Trophoblast cell (in vitro differentiated cells and primary cell): Measurements from ENCODE around the gene NFAT5.

Experiments used
- DNase-seq, 2 donors: peaks; one replicate each; pipeline ENCODE4 v3.0.0-alpha.2; 2016
- H2AFZ ChIP-seq: 2 replicates; pipeline ENCODE4 v1.6.1; 2013; ENCODE audit warnings: low read length, moderate library complexity, mild to moderate bottlenecking; ENCODE audit not compliant: insufficient read depth, poor library complexity
- H2AK5ac ChIP-seq: 2 replicates; pipeline ENCODE4 v1.6.1; 2013; ENCODE audit warnings: mild to moderate bottlenecking, low read length
- H2BK120ac ChIP-seq: 2 replicates; pipeline ENCODE4 v1.6.1; 2013; ENCODE audit warnings: low read length, mild to moderate bottlenecking, moderate library complexity; ENCODE audit not compliant: insufficient read depth, poor library complexity
- H2BK12ac ChIP-seq: 2 replicates; pipeline ENCODE4 v1.6.1; 2013; ENCODE audit warnings: mild to moderate bottlenecking, low read length, moderate library complexity
- H2BK5ac ChIP-seq: 2 replicates; pipeline ENCODE4 v1.6.1; 2013; ENCODE audit warnings: low read length, low read depth, moderate library complexity, mild to moderate bottlenecking; ENCODE audit not compliant: poor library complexity
- H3K14ac ChIP-seq: 2 replicates; pipeline ENCODE4 v1.6.1; 2013; ENCODE audit warnings: mild to moderate bottlenecking, low read length
- H3K18ac ChIP-seq: 2 replicates; pipeline ENCODE4 v1.6.1; 2013; ENCODE audit warnings: mild to moderate bottlenecking, low read length
- H3K23ac ChIP-seq: 2 replicates; pipeline ENCODE4 v1.6.1; 2013; ENCODE audit warnings: low read length
- H3K27ac ChIP-seq: 2 replicates; pipeline ENCODE4 v1.5.1; 2013; ENCODE audit warnings: low read depth, mild to moderate bottlenecking, inconsistent platforms, low read length, moderate library complexity
- H3K27me3 ChIP-seq: 2 replicates; pipeline ENCODE4 v1.6.1; 2013; ENCODE audit warnings: inconsistent platforms, mild to moderate bottlenecking, low read length, moderate library complexity; ENCODE audit not compliant: insufficient read depth
- H3K36me3 ChIP-seq, 2 experiments: 1 replicate in 1 of 2; 2 replicates in 1 of 2; pipeline ENCODE4 v1.6.1; 2013; ENCODE audit warnings: low read length in 2 of 2, mild to moderate bottlenecking in 2 of 2, moderate library complexity in 1 of 2; ENCODE audit not compliant: insufficient read depth in 2 of 2, control insufficient read depth in 1 of 2
- H3K4ac ChIP-seq: 2 replicates; pipeline ENCODE4 v1.6.1; 2013; ENCODE audit warnings: low read depth, mild to moderate bottlenecking, low read length, moderate library complexity
- H3K4me1 ChIP-seq, 2 experiments: 1 replicate in 1 of 2; 2 replicates in 1 of 2; pipeline ENCODE4 v1.6.1; 2013; ENCODE audit warnings: low read length in 2 of 2, mild to moderate bottlenecking in 2 of 2, moderate library complexity in 1 of 2; ENCODE audit not compliant: insufficient read depth in 2 of 2, control insufficient read depth in 1 of 2
- H3K4me2 ChIP-seq: 2 replicates; pipeline ENCODE4 v1.6.1; 2013; ENCODE audit warnings: inconsistent platforms, mild to moderate bottlenecking, low read length, moderate library complexity
- H3K4me3 ChIP-seq: 2 replicates; pipeline ENCODE4 v1.5.1; 2013; ENCODE audit warnings: mild to moderate bottlenecking, low read depth, low read length, inconsistent platforms
- H3K79me1 ChIP-seq: one replicate; pipeline ENCODE4 v1.6.1; 2013; ENCODE audit warnings: low read length
- H3K79me2 ChIP-seq: 2 replicates; pipeline ENCODE4 v1.6.1; 2013; ENCODE audit warnings: low read length, mild to moderate bottlenecking; ENCODE audit not compliant: control insufficient read depth, insufficient read depth, poor library complexity
- H3K9ac ChIP-seq: 2 replicates; pipeline ENCODE4 v1.6.1; 2013; ENCODE audit warnings: mild to moderate bottlenecking, low read length
- H3K9me3 ChIP-seq: 2 replicates; pipeline ENCODE4 v1.6.1; 2013; ENCODE audit warnings: low read depth, mild to moderate bottlenecking, control low read depth, inconsistent platforms, low read length; ENCODE audit not compliant: insufficient read depth
- H4K12ac ChIP-seq: 2 replicates; pipeline ENCODE4 v1.6.1; 2013; ENCODE audit warnings: low read depth, mild to moderate bottlenecking, low read length, moderate library complexity
- H4K8ac ChIP-seq: 2 replicates; pipeline ENCODE4 v1.6.1; 2013; ENCODE audit warnings: low read depth, mild to moderate bottlenecking, low read length, moderate library complexity
- H4K91ac ChIP-seq: one replicate; pipeline ENCODE4 v1.6.1; 2013; ENCODE audit warnings: low read depth, mild to moderate bottlenecking, low read length, moderate library complexity
- WGBS: extraction: QIAGEN DNeasy Blood & Tissue Kit; methylation state at CpG from one replicate; pipeline ENCODE4 v1.1.7; 2013; ENCODE audit warnings: missing lambda C conversion rate; ENCODE audit not compliant: insufficient read length, insufficient coverage; ENCODE audit errors: extremely low coverage; 5-methylcytosine and 5-hydroxymethylcytosine counted together

Gene NFAT5

DNA sequence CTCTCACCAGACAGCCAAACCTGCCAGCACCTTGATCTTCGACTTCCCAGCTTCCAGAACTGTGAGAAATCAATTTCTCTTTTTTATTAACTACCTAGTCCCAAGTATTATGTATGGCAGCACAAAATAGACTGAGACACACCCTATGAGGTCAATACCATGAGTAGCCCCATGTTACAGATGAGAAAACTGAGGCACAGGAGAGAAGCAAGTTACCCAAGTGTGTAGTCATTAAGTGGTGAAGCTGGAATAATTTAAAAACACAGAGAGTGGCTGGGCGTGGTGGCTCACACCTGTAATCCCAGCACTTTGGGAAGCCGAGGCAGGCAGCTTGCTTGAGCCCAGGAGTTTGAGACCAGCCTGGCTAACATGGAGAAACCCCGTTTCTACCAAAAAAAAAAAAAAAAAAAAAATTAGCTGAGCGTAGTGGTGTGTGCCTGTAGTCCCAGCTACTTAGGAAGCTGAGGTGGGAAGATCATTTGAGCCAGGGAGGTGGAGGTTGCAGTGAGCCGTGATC lies 155.7 kb downstream of the NFAT5 start:
- Histone ChIP-seq H3K79me1 (peaks cover 8% of the 10 kb centered on the region), H3K4me1 (peaks cover 5% of the 10 kb centered on the region in 2 experiments), H3K36me3 (peaks cover 13 to 16% of the 10 kb centered on the region in 2 experiments), H2AFZ (no peak overlapping the region), H3K27me3 (no peaks in the 10 kb centered on the region), H3K79me2 (no peaks in the 10 kb centered on the region), H3K18ac (no peak overlapping the region), H4K8ac (no peak overlapping the region), H4K91ac (no peak overlapping the region), H3K27ac (no peak overlapping the region), H3K23ac (no peak overlapping the region), H3K9me3 (no peaks in the 10 kb centered on the region), H2BK12ac (no peak overlapping the region), H3K4me3 (no peak overlapping the region), H3K9ac (no peak overlapping the region), H2AK5ac (no peak overlapping the region), H3K4ac (no peak overlapping the region), H4K12ac (no peak overlapping the region), H3K14ac (no peak overlapping the region), H2BK120ac (no peak overlapping the region), H3K4me2 (no peak overlapping the region), H2BK5ac (no peak overlapping the region)
- DNase-seq, result no peak
- WGBS, result no CpG with 5 or more reads among the region's 6 CpGs

DNA sequence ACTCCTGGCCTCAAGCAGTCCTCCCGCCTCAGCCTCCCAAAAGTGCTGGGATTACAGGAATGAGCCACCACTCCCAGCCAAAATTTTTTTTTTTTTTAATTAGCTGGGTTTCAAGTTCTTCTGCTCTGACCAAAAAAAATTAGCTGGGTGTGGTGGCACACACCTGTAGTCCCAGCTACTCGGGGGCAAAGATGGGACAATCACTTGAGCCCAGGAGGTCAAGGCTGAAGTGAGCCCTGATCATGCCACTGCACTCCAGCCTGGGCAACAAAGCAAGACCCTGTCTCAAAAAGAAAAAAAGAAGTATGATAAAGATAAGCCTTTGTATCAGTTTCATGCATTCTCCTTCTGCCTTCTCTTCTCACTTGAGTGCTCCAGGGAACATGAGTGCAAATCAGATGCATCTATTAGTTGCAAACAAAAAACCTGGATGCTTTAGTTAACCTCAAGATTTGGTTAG lies 158.7 kb downstream of the NFAT5 start:
- H3K14ac ChIP-seq, result no peak overlapping the region
- H3K79me1 ChIP-seq, result peaks cover 18% of the 10 kb centered on the region
- no peaks in the 10 kb centered on the region for H3K27me3 ChIP-seq
- H3K23ac ChIP-seq, result no peak overlapping the region
- H4K91ac ChIP-seq, result no peak overlapping the region
- no peak for DNase-seq
- H3K4me1 ChIP-seq, result peaks cover 7 to 13% of the 10 kb centered on the region in 2 experiments
- H3K9ac ChIP-seq, result no peak overlapping the region
- H3K27ac ChIP-seq, result no peak overlapping the region
- H2BK5ac ChIP-seq, result no peak overlapping the region
- no peak overlapping the region for H2AFZ ChIP-seq
- WGBS, result no CpG with 5 or more reads among the region's 2 CpGs
- H2BK120ac ChIP-seq, result no peak overlapping the region
- H2BK12ac ChIP-seq, result no peak overlapping the region
- H3K4ac ChIP-seq, result no peak overlapping the region
- no peak overlapping the region for H3K4me2 ChIP-seq
- no peak overlapping the region for H4K8ac ChIP-seq
- peaks cover 2 to 4% of the 10 kb centered on the region in 2 experiments for H3K36me3 ChIP-seq
- no peaks in the 10 kb centered on the region for H3K9me3 ChIP-seq
- no peak overlapping the region for H2AK5ac ChIP-seq
- H3K18ac ChIP-seq, result no peak overlapping the region
- H4K12ac ChIP-seq, result no peak overlapping the region
- H3K79me2 ChIP-seq, result no peaks in the 10 kb centered on the region
- H3K4me3 ChIP-seq, result no peak overlapping the region

DNA sequence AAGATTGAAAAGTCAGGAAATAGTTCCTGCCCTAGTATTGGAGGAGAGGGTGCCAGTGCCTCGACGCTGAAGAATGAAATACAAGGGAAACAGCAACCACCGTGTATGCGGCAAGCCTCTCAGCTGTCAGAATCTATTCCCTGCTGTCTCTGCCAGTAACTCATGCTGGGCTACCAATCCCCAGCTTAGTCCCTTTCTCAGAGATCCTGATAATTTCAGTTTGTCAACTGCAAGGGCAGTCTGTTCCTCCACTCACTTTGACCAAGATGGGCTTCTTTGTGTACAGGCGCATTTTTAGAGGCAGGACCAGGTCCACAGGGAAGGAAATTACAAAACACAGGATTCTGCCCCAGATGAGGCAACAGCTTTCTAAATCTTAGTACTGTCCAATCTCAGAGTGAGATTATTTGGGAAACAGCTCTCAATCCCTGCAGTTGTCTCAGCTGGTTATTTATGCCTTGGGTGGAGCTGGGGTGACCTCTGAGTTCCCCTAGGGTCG lies 159.3 kb downstream of the NFAT5 start:
- Histone ChIP-seq H4K91ac (peak overlapping the region; percentile 43), H3K23ac (no peak overlapping the region), H2AK5ac (peak overlapping the region; percentile 64), H2BK12ac (no peak overlapping the region), H3K4me3 (no peak overlapping the region), H2BK120ac (peak overlapping the region; percentile 45), H3K36me3 (peaks cover 0 to 4% of the 10 kb centered on the region in 2 experiments), H3K79me1 (peaks cover 18% of the 10 kb centered on the region), H3K9ac (no peak overlapping the region), H3K9me3 (no peaks in the 10 kb centered on the region), H2BK5ac (no peak overlapping the region), H3K27ac (no peak overlapping the region), H3K14ac (peak overlapping the region; percentile 29), H3K79me2 (no peaks in the 10 kb centered on the region), H2AFZ (no peak overlapping the region), H4K8ac (peak overlapping the region; percentile 4), H3K4me2 (no peak overlapping the region), H3K27me3 (no peaks in the 10 kb centered on the region), H3K18ac (peak overlapping the region; percentile 44), H3K4ac (peak overlapping the region; percentile 72), H3K4me1 (peaks cover 7 to 13% of the 10 kb centered on the region in 2 experiments), H4K12ac (peak overlapping the region; percentile 83)
- no peak for DNase-seq
- WGBS, result no CpG with 5 or more reads among the region's 6 CpGs

DNA sequence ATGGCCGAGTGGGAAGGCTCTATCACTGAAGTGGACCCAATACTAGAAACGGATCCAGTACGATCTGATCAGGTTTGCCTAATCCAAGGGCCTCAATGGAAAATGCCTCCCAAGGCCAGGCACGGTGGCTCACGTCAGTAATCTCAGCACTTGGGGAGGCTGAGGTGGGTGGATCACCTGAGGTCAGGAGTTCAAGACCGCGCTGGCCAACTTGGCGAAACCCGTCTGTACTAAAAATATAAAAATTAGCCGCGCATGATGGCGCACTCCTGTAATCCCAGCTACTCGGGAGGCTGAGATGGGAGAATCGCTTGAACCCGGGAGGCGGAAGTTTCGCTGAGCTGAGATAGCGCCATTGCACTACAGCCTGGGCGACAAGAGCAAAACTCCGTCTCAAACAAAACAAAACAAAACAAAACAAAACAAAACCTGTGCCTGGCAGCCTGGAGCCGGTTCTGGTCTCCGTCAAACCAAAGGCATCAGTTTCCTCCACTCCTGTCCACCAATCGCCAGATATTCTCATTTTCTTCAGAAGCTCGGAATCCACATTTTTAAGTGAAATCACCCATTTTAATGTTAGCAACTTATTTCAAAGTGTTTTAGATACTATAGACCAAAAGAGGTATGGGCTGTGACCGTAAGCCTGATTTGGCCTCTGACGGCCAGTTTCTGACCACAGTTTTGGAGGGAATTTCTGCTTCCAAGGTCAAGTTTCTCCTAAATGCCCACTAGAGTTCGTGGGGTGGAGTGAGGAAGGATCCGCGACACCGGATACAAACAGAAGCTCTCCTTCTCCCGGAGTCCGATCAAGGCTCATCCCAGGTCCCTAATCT lies 159.9 kb downstream of the NFAT5 start:
- Histone ChIP-seq H3K9me3 (no peaks in the 10 kb centered on the region), H3K4me1 (peaks cover 7 to 13% of the 10 kb centered on the region in 2 experiments), H4K91ac (peak overlapping the region; percentile 67), H3K79me2 (no peaks in the 10 kb centered on the region), H4K12ac (peak overlapping the region; percentile 83), H3K79me1 (peaks cover 18% of the 10 kb centered on the region), H3K4me2 (peak overlapping the region; percentile 56), H3K27ac (peak overlapping the region; percentile 41), H3K9ac (peak overlapping the region; percentile 10), H2BK5ac (peak overlapping the region; percentile 70), H3K4me3 (peak overlapping the region; percentile 41), H2AK5ac (peak overlapping the region; percentile 64), H3K14ac (peak overlapping the region; percentile 48), H2BK12ac (peak overlapping the region; percentile 35), H3K23ac (no peak overlapping the region), H2BK120ac (peak overlapping the region; percentile 75), H3K18ac (peak overlapping the region; percentile 57), H3K36me3 (peaks cover 0 to 4% of the 10 kb centered on the region in 2 experiments), H4K8ac (peak overlapping the region; percentile 77), H3K4ac (peak overlapping the region; percentile 72), H3K27me3 (no peaks in the 10 kb centered on the region), H2AFZ (peak overlapping the region; percentile 61)
- no CpG with 5 or more reads among the region's 32 CpGs for WGBS
- DNase-seq, result no peak
